Head of caudate nucleus (tissue), 42 donors: ENCODE results near the gene FAM229A.
"Not testable (repeated sequence)": the region's sequence is repeated elsewhere in the genome, so short reads cannot be mapped to it uniquely, and the experiment has no call there.

Source experiments
- DNase-seq, 42 donors: peaks; one replicate each; pipeline versions ENCODE4 v3.0.0 to v3.0.0-alpha.2; 2020 to 2021; ENCODE audit warnings: mixed read lengths in 7 of 42
- intact Hi-C: fragments of 100-400 bp; cut with DNase I; formaldehyde crosslinking; loops from one replicate; pipeline ENCODE4 v1.15.0; 2022

FAM229A gene, protein sequence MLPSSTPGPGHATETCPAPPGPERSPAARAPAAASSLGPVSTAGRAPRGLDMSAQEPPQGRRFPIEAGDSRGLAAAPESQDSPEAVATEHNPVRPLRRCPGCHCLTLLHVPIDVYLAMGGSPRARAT

DNA sequence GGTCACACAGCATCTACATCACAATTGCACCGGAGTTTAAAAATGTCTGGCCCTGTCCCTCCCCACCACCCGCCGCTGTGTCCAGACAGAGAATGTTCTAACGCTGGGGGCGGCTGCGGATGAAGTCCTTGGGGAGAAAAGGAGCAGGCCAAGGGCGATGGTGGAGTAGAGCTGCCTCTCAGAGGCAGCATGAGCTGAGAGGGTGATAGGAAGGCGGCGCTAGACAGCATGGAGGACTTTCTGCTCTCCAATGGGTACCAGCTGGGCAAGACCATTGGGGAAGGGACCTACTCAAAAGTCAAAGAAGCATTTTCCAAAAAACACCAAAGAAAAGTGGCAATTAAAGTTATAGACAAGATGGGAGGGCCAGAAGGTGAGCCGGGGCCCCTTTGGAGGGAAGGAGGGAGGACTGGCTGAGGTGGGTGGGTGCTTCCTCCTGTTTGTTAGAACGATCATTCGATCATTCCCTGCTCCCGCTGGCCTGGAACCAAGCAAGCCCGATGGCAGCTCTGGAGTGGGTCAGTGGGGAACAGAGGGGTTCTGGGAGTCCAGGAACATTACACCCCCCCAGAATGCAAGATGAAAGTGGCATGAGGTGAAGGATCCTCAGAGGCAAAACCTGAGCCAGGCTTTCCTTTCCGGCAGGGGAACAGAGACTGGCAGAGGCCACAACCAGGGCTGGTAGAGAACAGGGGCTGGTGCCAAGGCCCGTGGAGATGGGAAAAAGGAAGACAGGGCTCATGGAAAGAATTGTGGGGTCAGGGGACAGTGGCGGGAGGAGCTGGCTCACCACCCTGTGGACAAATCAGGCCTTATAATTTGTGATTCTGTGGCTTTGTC, at the start of gene FAM229A, which contains the start of gene TSSK3:
Gene FAM229A, minus strand, starts transcription at position 12 of the 840 bp plus-strand sequence. CDS start 394 bp downstream, outside the sequence.
Gene TSSK3, plus strand, starts transcription at position 66 of the 840 bp plus-strand sequence. Its CDS starts 163 bp downstream, at position 229.
- intact Hi-C loops = no loop called here
- DNase-seq = peak in 1 of 42 donors; percentile 27

DNA sequence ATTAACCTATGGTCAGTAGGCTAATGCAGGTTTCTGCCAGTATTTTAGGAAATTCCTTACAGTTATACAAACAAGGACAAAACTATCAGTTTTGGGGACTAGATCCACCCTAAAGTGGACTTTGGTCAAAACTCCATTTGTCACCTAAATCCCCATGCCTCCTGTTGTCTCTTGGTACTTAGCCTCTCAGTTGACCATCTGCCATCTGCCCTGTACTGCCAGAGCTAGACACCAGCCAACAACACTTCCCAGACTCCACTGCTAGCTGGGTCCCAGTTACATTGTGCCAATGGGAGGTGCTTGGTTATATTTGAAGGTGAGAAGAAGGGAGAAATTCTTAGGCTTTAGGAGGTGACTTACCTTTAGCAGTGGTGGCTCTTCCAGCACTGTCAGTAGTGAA, 49.0 kb upstream of the FAM229A start:
- intact Hi-C loops = no loop called here

DNA sequence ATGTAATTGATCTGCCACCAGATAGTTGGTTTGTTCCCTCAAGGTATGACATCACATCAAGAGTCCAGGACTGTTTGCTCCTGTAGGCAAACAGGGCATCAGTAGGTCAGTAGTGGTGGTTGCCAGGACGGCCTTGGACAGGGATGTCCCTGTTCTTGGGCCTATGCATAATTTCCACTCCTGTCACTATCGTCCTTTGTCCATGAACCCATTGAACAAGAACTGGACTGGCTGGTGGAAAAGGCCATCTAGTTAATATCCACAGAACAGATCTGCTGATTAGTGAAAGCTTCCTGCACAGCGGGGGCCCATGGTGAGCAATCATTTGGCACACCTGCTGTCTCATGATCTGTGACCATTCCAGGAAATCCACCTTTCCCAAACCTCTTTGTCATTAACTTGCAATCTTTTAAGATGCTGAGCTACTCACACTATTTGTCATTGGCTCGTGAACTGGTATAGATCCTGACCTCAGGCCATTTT, 44.4 kb upstream of the FAM229A start:
- intact Hi-C loops = no loop called here
- DNase-seq = no peak

More for the DNA sequence above, 49.0 kb upstream of the FAM229A start:
- no peak for DNase-seq

DNA sequence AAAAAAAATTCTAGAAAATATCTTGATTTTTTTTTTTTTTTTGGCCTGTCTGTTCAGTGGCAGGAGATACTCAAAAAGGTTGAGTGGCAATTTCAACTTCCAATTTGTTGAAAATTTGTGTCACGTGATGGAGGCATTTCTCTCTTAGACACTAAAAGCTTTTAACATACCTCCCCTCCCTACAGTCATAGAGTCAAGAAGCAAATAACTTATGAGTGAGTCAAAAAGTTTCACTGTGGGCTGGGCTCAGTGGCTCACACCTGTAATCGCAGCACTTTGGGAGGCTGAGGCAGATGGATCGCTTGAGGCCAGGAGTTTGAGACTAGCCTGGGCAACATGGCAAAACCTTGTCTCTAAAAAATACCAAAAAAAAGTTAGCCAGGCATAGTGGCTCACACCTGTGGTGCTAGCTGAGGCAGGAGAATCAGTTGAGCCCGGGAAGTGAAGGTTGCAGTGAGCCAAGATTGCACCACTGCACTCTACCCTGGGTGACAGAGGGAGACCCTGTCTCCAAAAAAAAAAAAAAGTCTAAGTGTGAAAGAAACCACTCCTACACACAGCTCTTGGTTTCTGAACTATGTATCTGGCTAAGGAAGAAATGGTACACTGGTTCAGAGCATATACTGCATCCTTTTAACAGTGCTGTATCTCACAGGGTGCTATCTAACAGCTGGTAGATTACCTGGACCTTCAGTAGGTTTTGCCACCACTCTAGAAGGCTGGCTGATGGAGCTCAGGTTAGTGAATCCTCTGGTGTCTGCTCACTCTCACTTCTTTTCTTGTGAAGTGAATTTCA, 43.6 kb upstream of the FAM229A start:
- intact Hi-C loops = no loop called here

DNA sequence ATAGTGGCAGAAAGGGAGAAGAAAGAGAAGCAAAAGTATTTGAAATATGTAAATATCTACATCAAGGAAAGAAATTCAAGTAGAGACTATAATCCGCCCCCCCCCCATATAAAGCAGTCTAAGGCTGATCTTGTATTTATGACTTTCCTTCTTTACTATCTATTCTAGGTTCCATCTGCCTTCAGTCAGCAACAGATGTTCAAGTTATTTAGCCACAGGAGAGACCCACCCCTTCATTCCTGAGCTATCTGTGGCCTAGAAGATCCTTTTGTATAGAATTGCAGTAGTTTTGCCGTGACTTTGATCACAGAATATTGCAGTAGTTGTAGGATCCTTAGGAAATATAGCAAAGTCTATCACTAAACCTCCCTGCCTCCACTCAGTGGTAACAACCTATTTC, 42.7 kb upstream of the FAM229A start:
- intact Hi-C loops = no loop called here
- no peak for DNase-seq

More for the DNA sequence above, 43.6 kb upstream of the FAM229A start:
- DNase-seq = no peak

DNA sequence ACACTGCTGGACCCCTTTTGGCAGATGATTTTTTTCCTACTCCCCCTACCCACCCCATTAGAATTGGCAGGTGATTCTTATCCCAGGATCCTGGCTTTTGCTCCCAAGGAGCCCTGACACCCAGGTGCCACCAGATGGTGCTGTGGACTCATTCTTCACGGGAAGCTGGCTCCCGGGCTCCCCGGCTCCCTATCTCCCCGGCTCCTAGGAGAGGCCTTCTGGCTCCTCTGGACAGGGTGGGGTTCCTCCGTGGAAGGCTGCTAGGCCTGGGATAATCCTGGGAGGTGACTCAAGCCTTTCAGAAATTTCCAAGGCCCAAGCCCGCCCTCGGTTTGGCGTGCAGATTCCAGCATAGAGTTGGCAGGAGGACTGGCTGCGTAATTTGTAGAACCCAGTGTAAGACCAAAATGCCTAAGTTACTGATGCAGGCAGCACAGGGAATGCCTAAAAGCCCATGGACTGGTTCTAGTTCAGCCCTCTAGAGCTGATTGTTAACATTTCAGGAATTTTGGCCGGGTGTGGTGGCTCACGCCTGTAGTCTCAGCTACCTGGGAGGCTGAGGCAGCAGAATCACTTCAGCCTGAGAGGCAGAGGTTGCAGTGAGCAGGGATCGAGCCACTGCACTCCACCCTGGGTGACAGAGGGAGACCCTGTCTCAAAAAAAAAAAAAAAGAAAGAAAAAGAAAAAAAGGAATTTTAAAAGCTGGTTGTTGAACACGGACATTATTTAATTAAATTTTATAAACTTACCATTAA, 38.8 kb upstream of the FAM229A start:
- DNase-seq = peak; percentile 76 to 94 (median 86)
- intact Hi-C loops = no loop called here

DNA sequence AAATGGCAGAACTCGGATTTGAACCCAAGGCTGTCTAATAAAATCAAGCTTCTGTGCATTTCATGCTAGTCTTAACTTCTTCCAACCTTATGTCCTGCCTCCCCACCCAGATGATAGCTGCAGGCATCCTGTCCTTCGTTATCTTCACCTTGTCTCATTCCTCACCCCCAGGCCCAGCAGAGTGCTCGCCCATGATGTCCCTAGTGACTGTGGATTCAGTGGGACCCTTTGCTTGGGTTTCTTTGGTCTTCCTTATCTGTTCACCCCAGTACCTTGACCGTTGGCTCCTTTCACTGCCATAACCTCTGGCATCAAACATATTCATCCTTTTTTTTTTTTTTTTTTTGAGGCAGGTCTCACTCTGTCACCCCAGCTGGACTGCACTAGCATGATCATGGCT, 37.6 kb upstream of the FAM229A start:
- intact Hi-C loops = loop anchor here (10.0 kb wide), 2 partner anchors 175 to 255 kb away; partner anchors contain the start of genes EIF3I, RBBP4, TMEM234 and ZBTB8OS
- no peak for DNase-seq

DNA sequence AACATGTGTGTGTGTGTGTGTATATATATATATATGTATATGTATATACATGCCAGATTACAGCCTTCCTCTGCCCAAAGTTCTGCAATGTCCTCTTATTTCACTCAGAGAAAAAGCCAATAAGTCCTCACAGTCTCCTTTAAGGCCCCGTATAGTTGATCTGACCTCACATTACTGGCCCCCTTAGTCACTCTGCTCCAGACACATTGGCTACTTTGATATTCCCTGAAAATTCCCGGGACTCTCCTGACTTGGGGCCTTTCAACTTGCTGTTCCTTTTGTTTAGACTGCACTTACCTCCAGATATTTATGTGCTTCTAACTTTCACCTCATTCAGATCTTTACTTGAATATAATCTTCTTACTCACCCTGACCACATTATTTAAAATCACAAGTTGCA, 36.1 kb upstream of the FAM229A start:
- intact Hi-C loops = loop anchor here (10.0 kb wide), 2 partner anchors 174 to 256 kb away; partner anchors contain the start of genes EIF3I, RBBP4, TMEM234 and ZBTB8OS
- no peak for DNase-seq

DNA sequence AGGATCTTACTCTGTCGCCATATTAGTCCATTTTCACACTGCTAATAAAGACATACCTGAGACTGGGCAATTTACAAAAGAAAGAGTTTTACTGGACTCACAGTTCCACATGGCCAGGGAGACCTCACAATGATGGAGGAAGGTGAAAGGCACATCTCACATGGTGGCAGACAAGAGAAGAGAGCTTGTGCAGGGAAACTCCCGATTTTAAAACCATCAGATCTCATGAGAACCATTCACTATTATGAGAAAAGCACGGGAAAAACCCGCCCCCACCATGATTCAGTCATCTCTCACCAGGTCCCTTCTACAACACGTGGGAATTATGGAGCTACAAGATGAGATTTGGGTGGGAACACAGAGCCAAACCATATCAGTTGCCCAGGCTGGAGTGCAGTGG, 34.2 kb upstream of the FAM229A start:
- not testable (repeated sequence) for DNase-seq
- intact Hi-C loops = loop anchor here (10.0 kb wide), 2 partner anchors 172 to 258 kb away; partner anchors contain the start of genes EIF3I, RBBP4, TMEM234 and ZBTB8OS

DNA sequence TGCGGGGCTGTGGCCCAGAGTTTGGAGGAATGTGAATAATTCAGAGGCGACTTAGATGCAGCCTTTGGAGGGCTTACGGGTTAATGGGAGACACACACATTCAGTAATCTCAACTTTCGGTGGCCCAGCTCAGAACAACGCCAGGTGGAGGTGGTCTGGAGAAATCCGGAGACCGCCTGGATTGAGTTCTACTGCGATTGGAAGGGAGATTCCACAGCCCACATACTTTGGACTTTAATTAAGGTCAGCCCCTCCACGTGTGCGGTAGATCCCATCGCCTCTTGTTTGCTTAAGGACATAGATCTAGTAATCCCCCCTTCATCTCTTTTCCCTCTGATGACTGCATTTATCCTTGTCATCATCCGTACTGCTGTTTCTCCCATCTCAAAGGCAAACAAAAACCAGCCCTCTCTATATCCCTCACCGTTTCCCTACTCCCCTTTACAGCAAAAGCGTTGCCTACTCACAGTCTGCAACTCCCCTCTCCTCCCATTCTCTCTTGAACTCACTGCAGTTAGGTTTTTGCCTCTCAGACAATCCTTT, 32.7 kb upstream of the FAM229A start:
- intact Hi-C loops = loop anchor here (2.0 to 10.0 kb wide), 3 partner anchors 44 to 260 kb away; partner anchors contain the start of genes EIF3I, RBBP4, TMEM234 and ZBTB8OS
- peak in 1 of 42 donors; percentile 10 for DNase-seq

DNA sequence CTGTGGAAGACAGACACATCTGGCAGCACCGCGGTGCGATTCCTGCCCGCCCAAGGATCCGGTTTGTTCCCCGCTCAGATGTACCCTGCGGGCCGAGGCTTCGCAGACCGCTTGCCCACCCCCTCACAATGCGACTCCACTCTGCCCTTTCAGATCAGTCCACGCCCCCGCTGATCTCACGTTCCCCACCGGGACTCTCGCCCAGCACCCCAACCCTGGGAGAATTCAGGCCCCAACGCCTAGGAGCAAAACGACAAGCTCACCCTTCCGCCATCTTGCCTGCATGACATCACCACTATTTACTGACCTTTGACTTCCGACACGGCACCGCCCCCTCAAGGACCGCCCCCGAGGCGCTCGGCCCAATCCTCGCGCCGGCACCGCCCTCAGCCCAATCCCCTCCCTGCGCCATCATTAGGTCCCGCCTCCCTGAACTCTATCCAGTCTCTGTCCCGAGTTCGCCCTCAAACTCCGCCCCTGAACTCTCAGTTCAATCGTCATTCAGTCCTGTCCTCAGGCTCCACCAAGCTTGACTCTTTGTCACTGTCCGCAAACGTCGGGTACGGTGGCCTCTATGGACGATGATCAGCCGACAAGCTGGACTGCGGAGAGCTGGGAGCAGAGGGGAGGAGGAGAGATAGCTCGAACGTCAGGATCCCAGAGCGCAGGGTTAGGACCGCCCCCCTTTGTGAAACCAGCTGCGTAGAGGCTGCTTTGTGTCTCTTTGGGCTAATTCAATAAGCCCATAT, 32.0 kb upstream of the FAM229A start, which contains the start of gene BSDC1:
Gene BSDC1, minus strand, starts transcription at position 301 of the 749 bp plus-strand sequence. Its CDS starts 27 bp downstream, at position 274.
- intact Hi-C loops = loop anchor here (2.0 to 10.0 kb wide), 3 partner anchors 44 to 260 kb away; partner anchors contain the start of genes EIF3I, RBBP4, TMEM234 and ZBTB8OS
- peak; percentile 95 to 100 (median 99) for DNase-seq

DNA sequence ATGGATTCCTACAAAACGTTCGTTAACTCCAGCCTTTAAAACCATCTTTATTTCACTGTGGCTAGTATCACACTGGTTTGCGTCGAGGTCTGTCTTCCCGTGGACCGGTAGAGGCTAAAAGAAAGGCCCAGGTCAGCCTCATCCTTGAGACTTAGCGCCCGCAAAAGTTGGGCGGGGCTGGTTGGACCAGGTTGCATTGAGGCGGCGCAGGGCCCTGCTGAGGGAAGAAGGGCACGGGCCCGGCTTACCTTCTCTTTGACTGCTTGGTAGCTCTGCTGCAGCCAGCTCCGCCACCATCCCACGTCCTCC, 31.5 kb upstream of the FAM229A start:
- peak in 17 of 42 donors; percentile 9 to 61 (median 40) for DNase-seq
- intact Hi-C loops = loop anchor here (2.0 to 10.0 kb wide), 3 partner anchors 43 to 261 kb away; partner anchors contain the start of genes EIF3I, RBBP4, TMEM234 and ZBTB8OS

DNA sequence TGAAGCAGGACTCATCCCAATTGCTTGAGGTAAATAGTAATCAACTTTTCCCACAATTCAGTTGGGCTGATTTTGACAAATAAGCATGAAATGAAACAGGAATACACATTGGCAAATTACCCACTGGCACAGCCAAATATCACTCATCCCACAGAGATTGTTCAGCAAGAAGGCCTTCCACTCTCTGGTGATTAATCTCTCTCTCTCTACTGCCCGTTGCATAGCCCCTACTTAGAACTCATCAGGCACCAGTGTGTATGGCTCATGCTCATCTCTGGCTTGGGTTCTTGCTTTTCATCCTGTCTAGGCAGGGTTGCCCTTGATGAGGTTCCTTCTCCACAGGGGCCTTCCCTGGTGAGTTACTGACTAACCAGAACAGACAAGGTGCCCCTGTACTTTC, 30.9 kb upstream of the FAM229A start:
- intact Hi-C loops = loop anchor here (10.0 kb wide), 2 partner anchors 168 to 262 kb away; partner anchors contain the start of genes EIF3I, RBBP4, TMEM234 and ZBTB8OS
- DNase-seq = no peak

DNA sequence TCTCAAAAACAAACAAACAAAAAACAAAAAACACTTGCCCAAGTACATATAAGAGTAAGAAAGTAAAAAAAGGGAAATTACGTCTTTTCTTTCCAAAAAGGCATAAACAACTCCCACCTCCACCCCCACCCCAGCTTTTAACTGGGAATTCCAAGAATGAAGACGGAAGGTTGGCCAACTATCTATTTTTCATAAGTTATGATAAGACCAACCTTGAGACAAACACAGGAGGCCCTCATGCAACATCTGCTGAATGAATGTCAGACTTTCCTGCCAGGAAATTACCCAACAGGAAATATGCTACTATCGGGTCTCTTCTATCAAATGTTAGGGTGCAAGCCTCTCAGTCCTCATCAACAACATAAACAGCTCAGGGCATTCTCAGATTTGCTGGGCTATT, 30.0 kb upstream of the FAM229A start:
- no peak for DNase-seq
- intact Hi-C loops = loop anchor here (10.0 kb wide), 2 partner anchors 168 to 262 kb away; partner anchors contain the start of genes EIF3I, RBBP4, TMEM234 and ZBTB8OS

DNA sequence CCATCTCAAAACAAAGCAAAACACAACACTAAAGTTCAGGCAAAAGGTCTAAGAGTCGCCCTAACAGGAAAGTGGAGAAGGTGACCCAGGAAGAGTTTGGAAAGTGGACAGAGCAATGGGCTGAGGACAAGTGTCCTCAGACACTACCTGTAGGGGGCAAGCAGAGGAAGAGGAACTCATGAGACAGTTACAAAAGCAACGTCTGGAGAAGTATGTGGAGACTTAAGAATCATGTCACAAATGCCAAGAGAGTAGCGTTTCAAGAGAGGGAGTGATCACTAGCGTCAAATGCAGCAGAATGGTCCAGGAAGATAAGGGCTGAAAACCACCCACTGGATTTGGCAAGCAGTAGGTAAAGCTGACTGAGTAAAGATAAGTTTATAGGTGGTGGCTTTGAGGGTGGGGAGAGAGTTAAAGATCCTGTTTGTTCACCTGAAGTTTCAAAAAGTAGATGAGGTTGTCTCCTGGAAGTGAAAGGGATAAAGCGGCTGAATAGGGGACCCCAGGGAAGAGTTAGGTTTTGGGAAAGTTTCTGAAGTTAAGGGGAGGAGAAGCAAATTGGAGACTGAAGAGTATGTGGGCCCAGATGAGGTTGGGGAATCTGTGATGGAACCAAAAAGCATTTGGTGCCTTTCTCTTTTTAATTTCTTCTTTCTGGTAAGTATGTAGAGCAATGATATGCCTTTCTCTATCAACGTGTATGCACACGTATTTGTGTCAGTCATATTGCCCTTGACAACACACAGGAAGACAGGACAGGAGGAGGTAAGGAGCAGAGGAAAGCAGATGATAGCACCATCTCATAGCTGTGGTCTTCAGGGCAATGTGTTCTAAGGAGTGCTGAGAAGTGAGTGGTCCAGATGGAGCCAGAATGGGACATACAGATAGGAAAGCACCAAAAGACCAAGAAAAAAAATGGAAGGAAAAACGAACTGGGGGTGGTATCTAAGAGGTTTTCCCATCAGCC, 28.9 kb upstream of the FAM229A start:
- intact Hi-C loops = loop anchor here (10.0 kb wide), 2 partner anchors 166 to 264 kb away; partner anchors contain the start of genes EIF3I, RBBP4, TMEM234 and ZBTB8OS
- no peak for DNase-seq

DNA sequence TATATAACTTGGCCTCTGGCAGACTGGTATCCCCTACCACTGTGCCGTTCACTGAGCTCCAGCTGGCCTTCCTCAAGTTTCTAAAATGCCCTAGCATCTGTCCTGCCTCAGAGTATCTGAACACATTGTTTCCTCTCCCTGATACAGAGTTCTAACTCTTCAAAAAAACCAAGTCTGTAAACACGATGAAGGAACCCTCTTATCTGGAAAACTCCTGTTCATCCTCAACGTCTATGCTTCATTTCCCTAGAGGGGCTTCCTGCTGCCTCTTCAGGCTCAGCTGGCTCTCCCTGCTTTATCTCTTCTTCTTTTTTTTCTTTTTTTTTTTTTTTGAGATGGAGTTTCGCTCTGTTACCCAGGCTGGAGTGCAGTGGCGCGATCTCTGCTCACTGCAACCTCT, 26.4 kb upstream of the FAM229A start:
- intact Hi-C loops = no loop called here
- DNase-seq = no peak
